Neuronal stem cell (in vitro differentiated cells): ENCODE measurements around the gene PPP2R2B.
A peak's percentile ranks its signal among the peaks of the same experiment; 100 is the strongest.

Experiments used
- DNase-seq: peaks from one replicate; pipeline ENCODE4 v3.0.0-alpha.2; 2013; ENCODE audit warnings: low spot score
- H2AFZ ChIP-seq: one replicate; pipeline ENCODE4 v1.6.1; 2013; ENCODE audit warnings: mild to moderate bottlenecking, low read length, inconsistent platforms
- H2AK5ac ChIP-seq: 2 replicates; pipeline ENCODE4 v1.6.1; 2013; ENCODE audit warnings: low read depth, mild to moderate bottlenecking, inconsistent platforms, low read length, moderate library complexity, mixed read lengths
- H2BK120ac ChIP-seq: 2 replicates; pipeline ENCODE4 v1.6.1; 2013; ENCODE audit warnings: low read depth, mild to moderate bottlenecking, inconsistent platforms, low read length, moderate library complexity, mixed read lengths
- H2BK12ac ChIP-seq: one replicate; pipeline ENCODE4 v1.6.1; 2013; ENCODE audit warnings: low read length, inconsistent platforms
- H2BK15ac ChIP-seq: 2 replicates; pipeline ENCODE4 v1.6.1; 2013; ENCODE audit warnings: mild to moderate bottlenecking, low read length, inconsistent platforms, mixed read lengths
- H2BK5ac ChIP-seq: one replicate; pipeline ENCODE4 v1.6.1; 2013; ENCODE audit warnings: inconsistent platforms, mild to moderate bottlenecking, low read length, moderate library complexity
- H3K14ac ChIP-seq: one replicate; pipeline ENCODE4 v1.6.1; 2013; ENCODE audit warnings: low read length, inconsistent platforms
- H3K18ac ChIP-seq: 2 replicates; pipeline ENCODE4 v1.6.1; 2013; ENCODE audit warnings: low read length, inconsistent platforms
- H3K23ac ChIP-seq: 2 replicates; pipeline ENCODE4 v1.6.1; 2013; ENCODE audit warnings: low read depth, mild to moderate bottlenecking, mixed read lengths, low read length, inconsistent platforms; ENCODE audit not compliant: poor library complexity
- H3K27ac ChIP-seq: replicated peaks from 3 replicates; pipeline ENCODE4 v1.5.1; 2013; ENCODE audit warnings: low read length, inconsistent platforms
- H3K27me3 ChIP-seq, 3 experiments: 2 replicates each; pipeline ENCODE4 v1.6.1; 2013; ENCODE audit warnings: low read length in 3 of 3, mild to moderate bottlenecking in 2 of 3, inconsistent platforms in 1 of 3, low read depth in 1 of 3, mixed read lengths in 1 of 3, moderate library complexity in 1 of 3; ENCODE audit not compliant: control insufficient read depth in 3 of 3, insufficient read depth in 3 of 3
- H3K36me3 ChIP-seq, 2 donors: replicated peaks in 1 of 2; 2 replicates each; pipeline ENCODE4 v1.6.1; 2013; ENCODE audit warnings: low read length in 2 of 2; ENCODE audit not compliant: control insufficient read depth in 2 of 2, insufficient read depth in 2 of 2
- H3K4ac ChIP-seq: 2 replicates; pipeline ENCODE4 v1.6.1; 2013; ENCODE audit warnings: inconsistent platforms, mild to moderate bottlenecking, low read length, moderate library complexity
- H3K4me1 ChIP-seq, 2 donors: 1 replicate in 1 of 2; 2 replicates in 1 of 2; pipeline ENCODE4 v1.6.1; 2013; ENCODE audit warnings: low read length in 2 of 2, low read depth in 1 of 2; ENCODE audit not compliant: control insufficient read depth in 2 of 2, insufficient read depth in 1 of 2
- H3K4me2 ChIP-seq: one replicate; pipeline ENCODE4 v1.6.1; 2013; ENCODE audit warnings: mild to moderate bottlenecking, low read length, inconsistent platforms; ENCODE audit not compliant: insufficient read depth, poor library complexity, severe bottlenecking
- H3K4me3 ChIP-seq, 2 donors: 2 replicates each; pipeline ENCODE4 v1.5.1; 2013; ENCODE audit warnings: low read length in 2 of 2, mild to moderate bottlenecking in 2 of 2, inconsistent platforms in 1 of 2, moderate library complexity in 1 of 2
- H3K79me1 ChIP-seq: one replicate; pipeline ENCODE4 v1.6.1; 2013; ENCODE audit warnings: low read depth, mild to moderate bottlenecking, inconsistent platforms, low read length, moderate library complexity
- H3K9ac ChIP-seq: one replicate; pipeline ENCODE4 v1.6.1; 2013; ENCODE audit warnings: mild to moderate bottlenecking, low read depth, low read length, inconsistent platforms; ENCODE audit not compliant: poor library complexity
- H3K9me3 ChIP-seq, 2 donors: replicated peaks in 1 of 2; 2 replicates each; pipeline versions ENCODE3 to v1.6.1; 2013; ENCODE audit warnings: low read length in 2 of 2, mild to moderate bottlenecking in 2 of 2, inconsistent platforms in 1 of 2, low read depth in 1 of 2, mixed read lengths in 1 of 2, moderate library complexity in 1 of 2; ENCODE audit not compliant: control insufficient read depth in 2 of 2, insufficient read depth in 1 of 2
- H4K8ac ChIP-seq: one replicate; pipeline ENCODE4 v1.6.1; 2013; ENCODE audit warnings: low read depth, mild to moderate bottlenecking, inconsistent platforms, low read length, moderate library complexity
- H4K91ac ChIP-seq: one replicate; pipeline ENCODE4 v1.6.1; 2013; ENCODE audit warnings: low read length, low read depth, mild to moderate bottlenecking, inconsistent platforms; ENCODE audit not compliant: poor library complexity
- WGBS, 2 donors: extraction: QIAGEN DNeasy Blood & Tissue Kit; methylation state at CpG; one replicate each; pipeline ENCODE4 v1.1.7; 2013; ENCODE audit warnings: missing lambda C conversion rate in 2 of 2, mixed read lengths in 1 of 2; ENCODE audit not compliant: insufficient read length in 2 of 2, insufficient replicate concordance in 1 of 2; ENCODE audit errors: extremely low coverage in 2 of 2; 5-methylcytosine and 5-hydroxymethylcytosine counted together

PPP2R2B gene

GRCh38 chr5:146710348-146710747 is 168.2 kb downstream of the PPP2R2B start:
- H3K4me1 ChIP-seq: no peaks in the 10 kb centered on the region
- H3K4me2 ChIP-seq: no peak overlapping the region
- no peaks in the 10 kb centered on the region for H3K79me1 ChIP-seq
- no peak overlapping the region for H4K8ac ChIP-seq
- no peak overlapping the region for H3K14ac ChIP-seq
- H3K4ac ChIP-seq: no peak overlapping the region
- no peak for DNase-seq
- H2AFZ ChIP-seq: no peak overlapping the region
- no peak overlapping the region for H2BK15ac ChIP-seq
- H2BK12ac ChIP-seq: no peak overlapping the region
- H3K27ac ChIP-seq: no peak overlapping the region
- no CpG with 5 or more reads among the region's 1 CpG for WGBS, 2 donors
- no peak overlapping the region for H3K23ac ChIP-seq
- no peak overlapping the region for H3K4me3 ChIP-seq
- no peak overlapping the region for H3K9ac ChIP-seq
- no peaks in the 10 kb centered on the region for H3K27me3 ChIP-seq
- H3K36me3 ChIP-seq: no peaks in the 10 kb centered on the region
- no peak overlapping the region for H4K91ac ChIP-seq
- no peaks in the 10 kb centered on the region for H3K9me3 ChIP-seq
- no peak overlapping the region for H2BK5ac ChIP-seq
- H2AK5ac ChIP-seq: no peak overlapping the region
- no peak overlapping the region for H2BK120ac ChIP-seq
- no peak overlapping the region for H3K18ac ChIP-seq

- H3K27ac ChIP-seq: no peak overlapping the region
Measured at GRCh38 chr5:146707316-146707715, 171.2 kb downstream of the PPP2R2B start.

GRCh38 chr5:146706321-146706972 is 172.1 kb downstream of the PPP2R2B start:
- no peak overlapping the region for H3K4me2 ChIP-seq
- H3K4me1 ChIP-seq: peaks cover 0 to 3% of the 10 kb centered on the region in 2 donors

More at GRCh38 chr5:146707316-146707715, 171.2 kb downstream of the PPP2R2B start:
- H2BK15ac ChIP-seq: no peak overlapping the region
- no peak overlapping the region for H3K4me3 ChIP-seq
- no peaks in the 10 kb centered on the region for H3K27me3 ChIP-seq
- H3K9me3 ChIP-seq: no peaks in the 10 kb centered on the region
- no peak overlapping the region for H4K91ac ChIP-seq
- H3K36me3 ChIP-seq: no peaks in the 10 kb centered on the region
- no peaks in the 10 kb centered on the region for H3K4me1 ChIP-seq
- H3K23ac ChIP-seq: no peak overlapping the region
- H2BK12ac ChIP-seq: no peak overlapping the region
- H3K4me2 ChIP-seq: no peak overlapping the region
- DNase-seq: no peak
- H3K9ac ChIP-seq: no peak overlapping the region
- no peak overlapping the region for H2AK5ac ChIP-seq
- H2BK120ac ChIP-seq: no peak overlapping the region
- no peak overlapping the region for H2AFZ ChIP-seq
- no peak overlapping the region for H4K8ac ChIP-seq
- WGBS, 2 donors: no CpG with 5 or more reads among the region's 6 CpGs
- H3K4ac ChIP-seq: no peak overlapping the region
- H3K18ac ChIP-seq: peak overlapping the region; percentile 25
- no peak overlapping the region for H2BK5ac ChIP-seq
- no peaks in the 10 kb centered on the region for H3K79me1 ChIP-seq
- H3K14ac ChIP-seq: no peak overlapping the region

GRCh38 chr5:146704949-146705665 is 173.4 kb downstream of the PPP2R2B start:
- no peak for DNase-seq
- H3K4ac ChIP-seq: no peak overlapping the region
- no peaks in the 10 kb centered on the region for H3K27me3 ChIP-seq
- no peaks in the 10 kb centered on the region for H3K79me1 ChIP-seq
- no peak overlapping the region for H4K8ac ChIP-seq
- no peaks in the 10 kb centered on the region for H3K36me3 ChIP-seq
- no peak overlapping the region for H3K14ac ChIP-seq
- no peak overlapping the region for H3K9ac ChIP-seq
- no peak overlapping the region for H2BK5ac ChIP-seq
- no peak overlapping the region for H3K18ac ChIP-seq
- H2AFZ ChIP-seq: no peak overlapping the region
- H3K4me1 ChIP-seq: peaks cover 0 to 8% of the 10 kb centered on the region in 2 donors
- no CpG with 5 or more reads among the region's 4 CpGs for WGBS, 2 donors
- H2AK5ac ChIP-seq: no peak overlapping the region
- no peak overlapping the region for H2BK12ac ChIP-seq
- H2BK120ac ChIP-seq: no peak overlapping the region
- no peak overlapping the region for H2BK15ac ChIP-seq
- no peak overlapping the region for H3K4me3 ChIP-seq
- no peak overlapping the region for H3K23ac ChIP-seq
- H3K27ac ChIP-seq: no peak overlapping the region
- H3K9me3 ChIP-seq: no peaks in the 10 kb centered on the region
- no peak overlapping the region for H4K91ac ChIP-seq
- no peak overlapping the region for H3K4me2 ChIP-seq

More at GRCh38 chr5:146706321-146706972, 172.1 kb downstream of the PPP2R2B start:
- no peaks in the 10 kb centered on the region for H3K79me1 ChIP-seq
- H3K14ac ChIP-seq: peak overlapping the region; percentile 9
- no peak overlapping the region for H3K4ac ChIP-seq
- no peak overlapping the region for H3K27ac ChIP-seq
- H4K8ac ChIP-seq: peak overlapping the region; percentile 54
- no peak overlapping the region for H2BK15ac ChIP-seq
- no peak overlapping the region for H3K18ac ChIP-seq
- no peak for DNase-seq
- H2AK5ac ChIP-seq: no peak overlapping the region
- no peaks in the 10 kb centered on the region for H3K27me3 ChIP-seq
- no peak overlapping the region for H2BK5ac ChIP-seq
- no peak overlapping the region for H4K91ac ChIP-seq
- no peak overlapping the region for H3K4me3 ChIP-seq
- H3K9me3 ChIP-seq: no peaks in the 10 kb centered on the region
- no peaks in the 10 kb centered on the region for H3K36me3 ChIP-seq
- peak overlapping the region; percentile 20 for H3K23ac ChIP-seq
- WGBS, 2 donors: no CpG with 5 or more reads among the region's 32 CpGs
- no peak overlapping the region for H3K9ac ChIP-seq
- no peak overlapping the region for H2BK12ac ChIP-seq
- no peak overlapping the region for H2AFZ ChIP-seq
- H2BK120ac ChIP-seq: no peak overlapping the region
